WTC11 (cell line): ENCODE results near the gene OR12D1. TPM values are rescaled to one million over a fixed set of nuclear protein-coding genes. Genes with fewer than 3 reads are reported as not detected.

Experiments used
- ATAC-seq: fragments of 200-7000 bp; cut with Tn5 transposase; 2 replicates; pipeline ENCODE4 v1.10.0; 2021; ENCODE audit warnings: mild to moderate bottlenecking, moderate library complexity
- CTCF ChIA-PET: fragments of 300-600 bp; sonication (Branson Sonifier 250); formaldehyde crosslinking; loops from one replicate; lab custom pipeline; 2021; ENCODE audit warnings: antibody characterized with exemption; lab: Charles Lee
- POLR2A ChIA-PET: fragments of 350-600 bp; sonication (Branson Sonifier 250); formaldehyde crosslinking; loops from one replicate; lab custom pipeline; 2021; ENCODE audit warnings: antibody characterized with exemption; lab: Charles Lee
- DNase-seq: peaks from one replicate; pipeline ENCODE4 v3.0.0; 2021; ENCODE audit warnings: low spot score
- H3K27ac Mint-ChIP-seq: 2 replicates; pipeline ENCODE4 v1.8.0; 2021; ENCODE audit warnings: mixed read lengths
- H3K27me3 Mint-ChIP-seq: 2 replicates; pipeline ENCODE4 v1.8.0; 2021; ENCODE audit warnings: low read depth, mild to moderate bottlenecking, moderate library complexity, mixed read lengths
- H3K36me3 Mint-ChIP-seq: 2 replicates; pipeline ENCODE4 v1.8.0; 2021; ENCODE audit warnings: mixed read lengths
- H3K4me1 Mint-ChIP-seq: 2 replicates; pipeline ENCODE4 v1.8.0; 2022; ENCODE audit warnings: mixed read lengths
- H3K4me3 Mint-ChIP-seq: 2 replicates; pipeline ENCODE4 v1.8.0; 2021; ENCODE audit warnings: mild to moderate bottlenecking, moderate library complexity, mixed read lengths
- H3K9me3 Mint-ChIP-seq: 2 replicates; pipeline ENCODE4 v1.8.0; 2021; ENCODE audit warnings: mixed read lengths
- AFF4 ChIP-seq: sonication (generic); formaldehyde crosslinking; IDR thresholded peaks from 2 replicates; pipeline ENCODE4 v1.8.1; 2023; ENCODE audit warnings: mild to moderate bottlenecking, missing genetic modification reagents, borderline replicate concordance
- ATF1 ChIP-seq: sonication (generic); formaldehyde crosslinking; IDR thresholded peaks from 2 replicates; pipeline ENCODE4 v1.8.1; 2023; ENCODE audit warnings: mild to moderate bottlenecking, moderate library complexity, missing genetic modification reagents
- ATF6 ChIP-seq: sonication (generic); formaldehyde crosslinking; IDR thresholded peaks from 2 replicates; pipeline ENCODE4 v1.8.1; 2023; ENCODE audit warnings: mild to moderate bottlenecking, missing genetic modification reagents
- CTCF ChIP-seq: fragments of 200-600 bp; IDR thresholded peaks from 2 replicates; pipeline ENCODE4 v1.8.0; 2022; ENCODE audit warnings: antibody characterized with exemption
- E2F4 ChIP-seq: sonication (generic); formaldehyde crosslinking; IDR thresholded peaks from 2 replicates; pipeline ENCODE4 v1.8.1; 2022; ENCODE audit warnings: low read depth, mild to moderate bottlenecking, moderate library complexity, missing genetic modification reagents, borderline replicate concordance
- ELF4 ChIP-seq: sonication (generic); formaldehyde crosslinking; IDR thresholded peaks from 2 replicates; pipeline ENCODE4 v1.8.1; 2022; ENCODE audit warnings: low read depth, mild to moderate bottlenecking, moderate library complexity, missing genetic modification reagents
- EMX1 ChIP-seq: fragments of 250-450 bp; sonication (Bioruptor Pico); IDR thresholded peaks from 2 replicates; pipeline ENCODE4 v1.8.0; 2021; ENCODE audit warnings: mild to moderate bottlenecking
- ESRRA ChIP-seq: sonication (generic); formaldehyde crosslinking; IDR thresholded peaks from 2 replicates; pipeline ENCODE4 v1.8.1; 2022; ENCODE audit warnings: mild to moderate bottlenecking, missing genetic modification reagents, borderline replicate concordance
- FOXK1 ChIP-seq: sonication (generic); formaldehyde crosslinking; IDR thresholded peaks from 2 replicates; pipeline ENCODE4 v1.8.0; 2022; ENCODE audit warnings: mild to moderate bottlenecking, moderate library complexity, missing genetic modification reagents
- GABPB1 ChIP-seq: sonication (generic); formaldehyde crosslinking; IDR thresholded peaks from 2 replicates; pipeline ENCODE4 v1.8.1; 2023; ENCODE audit warnings: mild to moderate bottlenecking, missing genetic modification reagents
- HMGA2 ChIP-seq: fragments of 250-450 bp; sonication (Bioruptor Pico); IDR thresholded peaks from 2 replicates; pipeline ENCODE4 v1.4.0; 2021; ENCODE audit warnings: mild to moderate bottlenecking, moderate library complexity
- HMGXB4 ChIP-seq: sonication (generic); formaldehyde crosslinking; IDR thresholded peaks from 2 replicates; pipeline ENCODE4 v1.8.1; 2023; ENCODE audit warnings: mild to moderate bottlenecking, moderate library complexity, missing genetic modification reagents
- JUN ChIP-seq: sonication (generic); formaldehyde crosslinking; IDR thresholded peaks from 2 replicates; pipeline ENCODE4 v1.8.0; 2023; ENCODE audit warnings: mild to moderate bottlenecking, missing genetic modification reagents
- NFYB ChIP-seq: sonication (generic); formaldehyde crosslinking; conservative IDR thresholded peaks from 2 replicates; pipeline ENCODE4 v1.8.0; 2022; ENCODE audit warnings: low read depth, missing genetic modification reagents
- NR3C1 ChIP-seq: sonication (generic); formaldehyde crosslinking; conservative IDR thresholded peaks from 2 replicates; pipeline ENCODE4 v1.8.1; 2023; ENCODE audit warnings: low read depth, mild to moderate bottlenecking, missing genetic modification reagents
- OVOL2 ChIP-seq: fragments of 250-450 bp; sonication (Bioruptor Pico); IDR thresholded peaks from 2 replicates; pipeline ENCODE4 v1.9.0; 2021; ENCODE audit warnings: mild to moderate bottlenecking, borderline replicate concordance
- RORB ChIP-seq: fragments of 250-450 bp; sonication (Bioruptor Pico); IDR thresholded peaks from 2 replicates; pipeline ENCODE4 v1.9.0; 2021; ENCODE audit warnings: mild to moderate bottlenecking
- SMAD3 ChIP-seq: sonication (generic); formaldehyde crosslinking; IDR thresholded peaks from 2 replicates; pipeline ENCODE4 v1.8.0; 2022; ENCODE audit warnings: missing genetic modification reagents, mild to moderate bottlenecking, borderline replicate concordance
- ZBTB43 ChIP-seq: sonication (generic); formaldehyde crosslinking; IDR thresholded peaks from 2 replicates; pipeline ENCODE4 v1.8.1; 2023; ENCODE audit warnings: mild to moderate bottlenecking, missing genetic modification reagents
- ZNF263 ChIP-seq: sonication (generic); formaldehyde crosslinking; IDR thresholded peaks from 2 replicates; pipeline ENCODE4 v1.8.1; 2022; ENCODE audit warnings: low read depth, mild to moderate bottlenecking, moderate library complexity, missing genetic modification reagents
- ZNF396 ChIP-seq: fragments of 250-450 bp; sonication (Bioruptor Pico); IDR thresholded peaks from 2 replicates; pipeline ENCODE4 v1.8.0; 2021; ENCODE audit warnings: mild to moderate bottlenecking, moderate library complexity, borderline replicate concordance
- ZNF416 ChIP-seq: fragments of 250-450 bp; sonication (Bioruptor Pico); IDR thresholded peaks from 2 replicates; pipeline ENCODE4 v1.9.0; 2021; ENCODE audit warnings: mild to moderate bottlenecking, inconsistent platforms
- ZSCAN18 ChIP-seq: fragments of 250-450 bp; sonication (Bioruptor Pico); IDR thresholded peaks from 2 replicates; pipeline ENCODE4 v2.1.2; 2022; ENCODE audit warnings: mild to moderate bottlenecking, moderate library complexity
- total RNA-seq: library from RNA; stranded (reverse); gene quantifications from 3 replicates; pipeline ENCODE4 v1.2.3, GENCODE V29; 2021

The OR12D1 gene
- total RNA-seq, 1 experiment from 2014 or later: not detected

- Mint-ChIP-seq H3K27ac (no peak overlapping the region), H3K4me3 (no peak overlapping the region), H3K9me3 (peaks cover 10% of the 10 kb centered on the region; the same call in 1 of the 2 replicates), H3K4me1 (no peaks in the 10 kb centered on the region), H3K27me3 (no peaks in the 10 kb centered on the region; the same call in 1 of the 2 replicates), H3K36me3 (no peaks in the 10 kb centered on the region)
- CTCF ChIA-PET: no interaction called here
- TF ChIP-seq ATF6 (no peak), AFF4 (CRISPR knock-in tag) (no peak), ZNF263 (no peak), ZSCAN18 (CRISPR knock-in tag) (no peak), FOXK1 (no peak)
- ATAC-seq (no peak), DNase-seq (no peak)
- POLR2A ChIA-PET: no interaction called here
Observed at GRCh38 chr6:29403801-29404200, 10.9 kb upstream of the OR12D1 start.

- ChIA-PET CTCF (no interaction called here), POLR2A (no interaction called here)
- Mint-ChIP-seq H3K27ac (no peak overlapping the region), H3K27me3 (no peaks in the 10 kb centered on the region; the same call in 1 of the 2 replicates), H3K4me1 (peaks cover 10% of the 10 kb centered on the region), H3K36me3 (no peaks in the 10 kb centered on the region), H3K4me3 (no peak overlapping the region), H3K9me3 (peaks cover 6% of the 10 kb centered on the region)
- DNase-seq (no peak), ATAC-seq (no peak)
- TF ChIP-seq CTCF (no peak), ELF4 (no peak), JUN (CRISPR knock-in tag) (no peak), ESRRA (no peak), OVOL2 (no peak), NR3C1 (no peak), GABPB1 (CRISPR knock-in tag) (no peak), EMX1 (no peak), HMGXB4 (CRISPR knock-in tag) (no peak), HMGA2 (CRISPR knock-in tag) (no peak), NFYB (CRISPR knock-in tag) (no peak), RORB (CRISPR knock-in tag) (no peak), ZNF416 (CRISPR knock-in tag) (no peak), ZNF396 (no peak), ZBTB43 (CRISPR knock-in tag) (no peak), E2F4 (CRISPR knock-in tag) (no peak), SMAD3 (no peak), ATF1 (CRISPR knock-in tag) (no peak)
Observed at GRCh38 chr6:29419516-29419915, 4.8 kb downstream of the OR12D1 start.
